ENCODE measurements around the gene ANO4.
"Not testable (repeated sequence)": the region's sequence is repeated elsewhere in the genome, so short reads cannot be mapped to it uniquely, and the experiment has no call there.

The ANO4 gene

GRCh38 chr12:101090222-101090621, 295.6 kb downstream of the ANO4 start:
- DNase-seq (ENCODE audit: low spot score) = not testable (repeated sequence)

- no peak for DNase-seq (ENCODE audit: low spot score)
Measured at GRCh38 chr12:101097829-101098580, 303.4 kb downstream of the ANO4 start.

GRCh38 chr12:101107032-101107763, 312.6 kb downstream of the ANO4 start:
- DNase-seq (ENCODE audit: low spot score) = no peak

- no peak for DNase-seq (ENCODE audit: low spot score)
Measured at GRCh38 chr12:101108130-101108529, 313.6 kb downstream of the ANO4 start.

GRCh38 chr12:101110866-101111265, 316.3 kb downstream of the ANO4 start:
- DNase-seq (ENCODE audit: low spot score) = no peak

- no peak for DNase-seq (ENCODE audit: low spot score)
Measured at GRCh38 chr12:101111441-101111840, 316.9 kb downstream of the ANO4 start.

- no peak for DNase-seq (ENCODE audit: low spot score)
Measured at GRCh38 chr12:101115326-101115725, 320.8 kb downstream of the ANO4 start.

- no peak for DNase-seq (ENCODE audit: low spot score)
Measured at GRCh38 chr12:101116911-101117310, 322.3 kb downstream of the ANO4 start.

- no peak for DNase-seq (ENCODE audit: low spot score)
Measured at GRCh38 chr12:101117842-101118241, 323.3 kb downstream of the ANO4 start.

GRCh38 chr12:101127521-101128219, 333.1 kb downstream of the ANO4 start:
- no peak for DNase-seq (ENCODE audit: low spot score)

GRCh38 chr12:101145777-101146431, 351.3 kb downstream of the ANO4 start:
- not testable (repeated sequence) for DNase-seq (ENCODE audit: low spot score)

- no peak for DNase-seq (ENCODE audit: low spot score)
Measured at GRCh38 chr12:101165319-101165718, 370.7 kb downstream of the ANO4 start.

GRCh38 chr12:101166866-101167265, 372.3 kb downstream of the ANO4 start:
- no peak for DNase-seq (ENCODE audit: low spot score)

- no peak for DNase-seq (ENCODE audit: low spot score)
Measured at GRCh38 chr12:101168001-101168400, 373.4 kb downstream of the ANO4 start.

GRCh38 chr12:101172316-101172715, 377.7 kb downstream of the ANO4 start:
- no peak for DNase-seq (ENCODE audit: low spot score)

- no peak for DNase-seq (ENCODE audit: low spot score)
Measured at GRCh38 chr12:101173197-101173749, 378.7 kb downstream of the ANO4 start.

- DNase-seq (ENCODE audit: low spot score) = no peak
Measured at GRCh38 chr12:101174541-101174940, 380.0 kb downstream of the ANO4 start.
